GM18508 (cell line): ENCODE data around the gene ACSL1.

ENCODE experiments used
- ATAC-seq: cut with Tn5 transposase; IDR thresholded peaks from one replicate; pipeline ENCODE4 v1.9.1; 2021; ENCODE audit warnings: moderate number of reproducible peaks; ENCODE audit not compliant: insufficient read depth, unreplicated experiment

ACSL1 gene

GRCh38 chr4:184734758-184735157 lies 91.0 kb downstream of the ACSL1 start:
- no peak for ATAC-seq

GRCh38 chr4:184733654-184734524 lies 91.9 kb downstream of the ACSL1 start, which contains the start of gene CENPU:
Gene CENPU (minus strand): TSS chr4:184734096. CDS start chr4:184734062, 34 bp downstream.
- peak; percentile 93 for ATAC-seq

GRCh38 chr4:184732126-184732525 lies 93.6 kb downstream of the ACSL1 start:
- ATAC-seq: no peak

GRCh38 chr4:184731056-184731455 lies 94.7 kb downstream of the ACSL1 start:
- no peak for ATAC-seq

- no peak for ATAC-seq
Measured at GRCh38 chr4:184729946-184730345, 95.8 kb downstream of the ACSL1 start.

- ATAC-seq: no peak
Measured at GRCh38 chr4:184728858-184729257, 96.9 kb downstream of the ACSL1 start.

- no peak for ATAC-seq
Measured at GRCh38 chr4:184727430-184727829, 98.3 kb downstream of the ACSL1 start.

GRCh38 chr4:184722798-184723197 lies 103.0 kb downstream of the ACSL1 start:
- no peak for ATAC-seq

GRCh38 chr4:184721254-184721653 lies 104.5 kb downstream of the ACSL1 start:
- ATAC-seq: no peak

GRCh38 chr4:184719407-184719806 lies 106.4 kb downstream of the ACSL1 start:
- ATAC-seq: no peak

GRCh38 chr4:184715526-184715925 lies 110.2 kb downstream of the ACSL1 start:
- no peak for ATAC-seq

GRCh38 chr4:184713887-184714286 lies 111.9 kb downstream of the ACSL1 start:
- no peak for ATAC-seq

- no peak for ATAC-seq
Measured at GRCh38 chr4:184712322-184712721, 113.4 kb downstream of the ACSL1 start.

- ATAC-seq: no peak
Measured at GRCh38 chr4:184706453-184706852, 119.3 kb downstream of the ACSL1 start.

- ATAC-seq: no peak
Measured at GRCh38 chr4:184705692-184706091, 120.1 kb downstream of the ACSL1 start.
